Duodenal mucosa (tissue), 2 donors: Measurements from ENCODE around the gene ABL1.
"Not testable (repeated sequence)": the region's sequence is repeated elsewhere in the genome, so short reads cannot be mapped to it uniquely, and the experiment has no call there.

Source experiments
- H3K27ac ChIP-seq: one replicate; pipeline ENCODE4 v1.7.0; 2013; ENCODE audit warnings: low read depth, low read length
- H3K27me3 ChIP-seq, 2 donors: one replicate each; pipeline ENCODE4 v1.7.0; 2013; ENCODE audit warnings: low read length in 2 of 2, control low read depth in 1 of 2; ENCODE audit not compliant: insufficient read depth in 2 of 2, control insufficient read depth in 1 of 2
- H3K36me3 ChIP-seq, 2 donors: one replicate each; pipeline ENCODE4 v1.7.0; 2013; ENCODE audit warnings: low read length in 2 of 2, control low read depth in 1 of 2; ENCODE audit not compliant: insufficient read depth in 2 of 2, control insufficient read depth in 1 of 2
- H3K4me1 ChIP-seq, 2 donors: one replicate each; pipeline ENCODE4 v1.7.0; 2013; ENCODE audit warnings: low read length in 2 of 2, control low read depth in 1 of 2; ENCODE audit not compliant: insufficient read depth in 2 of 2, control insufficient read depth in 1 of 2
- H3K4me3 ChIP-seq, 2 donors: one replicate each; pipeline ENCODE4 v1.7.0; 2013; ENCODE audit warnings: low read length in 2 of 2, low read depth in 1 of 2
- H3K9ac ChIP-seq, 2 donors: one replicate each; pipeline ENCODE4 v1.7.0; 2013; ENCODE audit warnings: low read length in 2 of 2, low read depth in 1 of 2
- H3K9me3 ChIP-seq, 2 donors: one replicate each; pipeline ENCODE4 v1.7.0; 2013; ENCODE audit warnings: low read length in 2 of 2, control low read depth in 1 of 2; ENCODE audit not compliant: control insufficient read depth in 1 of 2

ABL1 gene

DNA sequence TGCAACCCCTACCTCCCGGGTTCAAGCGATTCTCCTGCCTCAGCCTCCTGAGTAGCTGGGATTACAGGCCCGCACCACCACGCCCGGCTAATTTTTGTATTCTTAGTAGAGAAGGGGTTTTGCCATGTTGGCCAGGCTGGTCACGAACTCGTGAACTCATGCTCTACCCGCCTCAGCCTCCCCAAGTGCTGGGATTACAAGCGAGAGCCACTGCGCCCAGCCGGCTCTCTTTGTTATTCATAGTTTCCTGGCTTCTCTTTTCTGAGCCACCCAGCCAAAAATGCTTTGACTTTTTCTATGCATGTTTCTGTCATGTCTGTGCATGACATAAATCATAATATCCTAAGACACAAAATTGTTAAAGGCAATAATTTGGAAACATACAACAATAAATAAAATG, 31.9 kb upstream of the ABL1 start:
- H3K36me3 ChIP-seq, H3K4me1 ChIP-seq, H3K4me3 ChIP-seq, H3K9me3 ChIP-seq, H3K9ac ChIP-seq, H3K27me3 ChIP-seq, H3K27ac ChIP-seq: not testable (repeated sequence)

DNA sequence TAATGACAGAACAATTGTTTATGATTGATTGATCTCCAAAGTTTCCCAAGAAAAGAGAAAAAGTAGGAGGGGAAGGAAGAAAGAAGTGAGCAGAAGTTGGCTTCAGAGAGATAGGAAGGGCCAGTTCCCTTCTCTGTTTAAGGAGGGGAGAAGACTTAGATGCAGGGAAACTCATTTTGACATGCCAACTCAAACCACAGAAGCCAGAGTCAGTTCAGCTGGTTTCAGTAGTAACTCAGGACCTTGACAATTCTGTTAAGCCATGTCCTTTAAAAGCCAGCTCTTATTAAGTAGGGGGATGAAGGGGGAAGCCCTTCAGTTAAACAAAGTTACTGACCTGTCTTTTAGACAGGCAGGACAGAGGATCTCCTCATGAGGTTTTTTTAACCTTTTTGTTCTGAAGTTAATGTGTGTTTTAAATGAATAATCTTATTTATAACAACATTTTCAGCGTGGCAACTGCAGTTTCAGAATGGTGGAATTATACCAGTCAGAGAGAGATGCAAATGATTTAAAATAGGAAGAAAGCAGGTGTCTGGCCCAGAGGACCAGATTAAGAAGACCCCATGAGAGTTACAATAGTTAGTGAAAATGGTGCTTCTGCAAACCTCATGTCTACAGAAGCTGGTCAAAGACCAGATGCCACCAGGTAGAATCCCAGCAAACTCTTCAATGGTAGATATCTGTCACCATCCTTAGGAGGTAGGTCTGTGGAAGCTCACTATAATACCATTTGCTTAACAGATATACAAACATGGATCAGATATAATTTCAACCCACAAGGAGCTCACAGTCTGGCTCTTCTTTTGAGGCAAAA, 29.3 kb upstream of the ABL1 start:
- Histone ChIP-seq H3K9ac (no peak overlapping the region), H3K27me3 (no peaks in the 10 kb centered on the region), H3K4me3 (no peak overlapping the region), H3K27ac (no peak overlapping the region), H3K36me3 (no peaks in the 10 kb centered on the region), H3K9me3 (no peaks in the 10 kb centered on the region), H3K4me1 (no peaks in the 10 kb centered on the region)

DNA sequence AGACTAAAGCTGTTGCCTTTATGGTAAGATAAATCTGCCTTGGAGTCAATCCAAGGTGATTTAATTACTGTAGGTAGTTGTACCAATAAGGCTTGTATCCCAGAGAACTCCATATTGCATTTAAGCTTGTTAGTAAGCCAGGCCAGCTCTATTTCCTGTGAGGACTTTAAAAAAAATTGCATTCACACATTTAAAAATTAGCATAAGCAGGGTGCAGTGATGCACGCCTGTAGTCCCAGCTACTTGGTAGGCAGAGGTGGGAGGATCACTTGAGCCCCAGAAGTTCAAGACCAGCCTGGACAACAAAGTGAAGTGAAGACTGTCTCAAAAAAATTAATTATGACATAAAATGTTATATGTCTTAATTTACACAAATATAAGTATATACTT, 28.7 kb upstream of the ABL1 start:
- H3K9ac ChIP-seq: no peak overlapping the region
- H3K36me3 ChIP-seq: no peaks in the 10 kb centered on the region
- H3K27me3 ChIP-seq: no peaks in the 10 kb centered on the region
- H3K4me1 ChIP-seq: no peaks in the 10 kb centered on the region
- no peak overlapping the region for H3K27ac ChIP-seq
- H3K9me3 ChIP-seq: no peaks in the 10 kb centered on the region
- H3K4me3 ChIP-seq: no peak overlapping the region

DNA sequence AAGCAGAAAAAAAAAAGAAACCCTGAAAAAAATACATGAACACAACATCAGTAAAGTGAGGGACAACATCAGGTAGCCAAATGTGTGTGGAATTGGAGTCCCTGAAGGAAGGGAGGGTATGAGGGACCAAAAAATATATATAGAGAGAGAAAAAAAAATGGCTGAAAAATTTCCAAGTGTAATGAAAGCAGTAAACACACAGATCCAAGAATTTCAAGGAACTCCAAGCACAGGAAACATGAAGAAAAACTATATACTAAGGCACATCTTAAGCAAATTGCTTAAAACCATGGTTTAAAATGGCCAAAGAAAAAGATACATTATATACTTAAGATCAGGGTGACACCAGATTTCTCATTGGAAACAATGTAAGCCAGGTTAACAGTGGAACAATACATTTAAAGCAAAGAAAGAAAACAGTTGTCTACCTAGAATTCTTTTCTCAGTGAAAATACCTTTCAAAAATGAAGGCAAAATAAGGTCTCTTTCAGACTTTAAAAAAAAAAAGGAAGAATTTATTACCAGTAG, 24.4 kb upstream of the ABL1 start:
- H3K4me3 ChIP-seq: no peak overlapping the region
- H3K4me1 ChIP-seq: no peaks in the 10 kb centered on the region
- no peaks in the 10 kb centered on the region for H3K27me3 ChIP-seq
- no peak overlapping the region for H3K27ac ChIP-seq
- no peaks in the 10 kb centered on the region for H3K9me3 ChIP-seq
- H3K9ac ChIP-seq: no peak overlapping the region
- no peaks in the 10 kb centered on the region for H3K36me3 ChIP-seq

DNA sequence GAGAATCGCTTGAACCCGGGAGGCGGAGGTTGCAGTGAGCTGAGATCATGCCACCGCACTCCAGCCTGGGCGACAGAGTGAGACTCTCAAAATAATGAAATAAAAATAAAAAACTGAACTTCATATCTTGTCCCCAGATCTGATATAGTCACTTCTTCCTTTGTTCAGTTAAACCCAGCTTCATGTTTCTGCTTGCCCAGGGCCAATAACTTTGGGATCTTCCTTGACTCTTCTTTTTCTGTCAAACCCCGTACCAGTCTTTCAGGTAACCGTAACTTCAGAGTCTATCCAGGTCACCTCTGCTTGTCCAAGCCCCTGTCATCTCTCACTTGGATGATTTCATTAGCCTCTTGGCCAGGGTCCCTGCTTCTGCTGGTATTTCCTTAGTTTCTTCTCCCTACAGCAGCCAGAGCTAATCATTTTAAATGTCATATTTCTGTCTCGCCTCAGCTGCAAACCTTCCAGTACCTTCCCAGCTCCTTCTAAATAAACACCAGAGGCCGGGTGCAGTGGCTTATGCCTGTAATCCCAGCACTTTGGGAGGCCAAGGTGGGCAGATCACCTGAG, 19.7 kb upstream of the ABL1 start:
- H3K27ac ChIP-seq: no peak overlapping the region
- H3K4me1 ChIP-seq: no peaks in the 10 kb centered on the region

DNA sequence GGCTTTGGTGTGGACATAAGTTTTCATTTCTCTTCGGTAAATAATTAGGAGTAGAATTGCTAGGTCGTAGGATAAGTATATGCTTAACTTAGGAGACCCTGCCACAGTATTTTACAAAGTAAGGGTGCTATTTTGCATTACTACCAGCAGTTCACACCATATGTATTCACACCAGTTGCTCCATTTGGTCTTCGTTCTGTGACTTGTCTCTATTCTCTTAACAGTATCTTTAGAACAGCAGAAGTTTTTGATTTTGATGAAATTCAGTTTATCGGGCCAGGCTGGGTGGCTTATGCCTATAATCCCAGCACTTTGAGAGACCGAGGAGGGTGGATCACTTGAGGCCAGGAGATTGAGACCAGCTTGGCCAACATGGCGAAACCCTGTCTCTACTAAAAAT, 17.1 kb upstream of the ABL1 start:
- Histone ChIP-seq H3K9me3 (peaks cover 0 to 2% of the 10 kb centered on the region in 2 donors), H3K27me3 (no peaks in the 10 kb centered on the region), H3K9ac (no peak overlapping the region), H3K36me3 (no peaks in the 10 kb centered on the region), H3K27ac (no peak overlapping the region), H3K4me1 (no peaks in the 10 kb centered on the region), H3K4me3 (no peak overlapping the region)

More for the DNA sequence above, 19.7 kb upstream of the ABL1 start:
- Histone ChIP-seq H3K27me3 (no peaks in the 10 kb centered on the region), H3K4me3 (no peak overlapping the region), H3K36me3 (no peaks in the 10 kb centered on the region), H3K9ac (no peak overlapping the region), H3K9me3 (peaks cover 0 to 2% of the 10 kb centered on the region in 2 donors)

DNA sequence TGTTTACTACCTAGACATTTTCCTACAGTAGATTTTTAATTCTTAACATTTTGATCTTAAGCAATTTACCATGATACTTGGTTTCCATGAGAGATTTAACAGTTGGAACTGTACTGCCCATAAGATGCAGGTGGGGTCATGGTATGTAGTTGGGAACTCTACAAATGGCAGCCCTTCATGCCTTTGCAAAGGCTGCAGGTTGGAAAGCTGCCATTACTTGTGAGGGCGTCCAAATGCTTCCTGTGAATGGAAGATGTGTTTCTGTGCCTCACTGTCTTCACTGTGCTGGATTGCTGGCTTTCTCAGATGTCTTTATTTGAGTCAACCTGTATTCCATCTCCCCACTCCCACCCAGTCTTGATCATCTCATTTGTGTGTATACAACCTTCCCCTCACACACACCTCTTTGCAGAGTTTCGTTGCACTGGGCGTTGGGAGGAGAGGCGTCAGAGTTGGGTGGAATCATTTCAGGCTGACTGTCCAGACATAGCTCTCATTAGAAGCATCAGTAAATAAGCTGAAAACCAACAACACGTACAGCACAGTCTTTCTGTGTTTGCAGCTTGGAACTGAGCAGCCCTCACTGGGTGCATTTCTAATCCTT, 14.8 kb upstream of the ABL1 start:
- no peak overlapping the region for H3K27ac ChIP-seq
- no peaks in the 10 kb centered on the region for H3K27me3 ChIP-seq
- H3K9me3 ChIP-seq: peaks cover 0 to 2% of the 10 kb centered on the region in 2 donors
- H3K9ac ChIP-seq: no peak overlapping the region
- H3K4me1 ChIP-seq: peaks cover 8 to 12% of the 10 kb centered on the region in 2 donors
- no peak overlapping the region for H3K4me3 ChIP-seq
- no peaks in the 10 kb centered on the region for H3K36me3 ChIP-seq

DNA sequence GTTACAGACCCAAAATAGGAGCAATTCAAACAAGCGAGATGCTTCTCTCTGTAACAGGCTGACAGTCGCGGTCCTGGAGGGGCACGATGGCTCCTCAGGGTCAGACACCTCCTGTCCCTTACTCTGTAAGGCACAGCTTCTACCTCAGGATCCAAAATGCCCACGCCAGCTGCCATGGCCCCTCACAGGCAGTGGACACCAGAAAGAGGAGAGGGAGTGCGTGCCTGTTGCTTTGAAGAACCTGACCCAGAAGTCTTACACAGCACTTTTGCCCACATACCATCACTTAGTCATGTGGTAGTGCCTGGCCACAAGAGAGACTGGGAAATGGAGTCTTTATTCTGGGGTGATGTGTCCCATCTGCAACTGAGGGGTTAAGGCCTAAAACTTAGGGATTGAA, 11.6 kb upstream of the ABL1 start:
- H3K36me3 ChIP-seq: no peaks in the 10 kb centered on the region
- H3K4me3 ChIP-seq: no peak overlapping the region
- no peaks in the 10 kb centered on the region for H3K9me3 ChIP-seq
- H3K27ac ChIP-seq: no peak overlapping the region
- peaks cover 18 to 20% of the 10 kb centered on the region in 2 donors for H3K4me1 ChIP-seq
- H3K27me3 ChIP-seq: no peaks in the 10 kb centered on the region
- no peak overlapping the region for H3K9ac ChIP-seq

DNA sequence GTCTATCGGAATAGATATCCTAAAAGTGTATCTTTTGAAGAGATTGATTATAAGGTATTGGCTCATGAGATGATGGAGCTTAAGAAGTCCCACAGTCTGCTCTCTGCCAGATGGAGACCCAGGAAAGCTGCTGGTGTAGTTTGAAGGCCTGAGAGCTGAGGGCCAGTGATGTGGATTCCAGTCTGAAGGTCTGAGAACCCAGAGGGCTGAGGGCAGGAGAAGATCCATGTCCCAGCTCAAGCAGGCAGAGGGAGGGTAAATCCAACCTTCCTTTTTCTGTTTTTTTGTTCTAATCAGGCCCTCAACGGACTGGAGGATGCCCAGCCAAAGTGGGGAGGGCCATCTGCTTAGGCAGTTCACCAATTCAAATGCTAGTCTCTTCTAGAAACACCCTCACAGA, 11.0 kb upstream of the ABL1 start:
- H3K36me3 ChIP-seq: no peaks in the 10 kb centered on the region
- H3K4me1 ChIP-seq: peaks cover 18 to 20% of the 10 kb centered on the region in 2 donors
- no peaks in the 10 kb centered on the region for H3K27me3 ChIP-seq
- no peaks in the 10 kb centered on the region for H3K9me3 ChIP-seq
- H3K9ac ChIP-seq: no peak overlapping the region
- H3K27ac ChIP-seq: no peak overlapping the region
- no peak overlapping the region for H3K4me3 ChIP-seq

DNA sequence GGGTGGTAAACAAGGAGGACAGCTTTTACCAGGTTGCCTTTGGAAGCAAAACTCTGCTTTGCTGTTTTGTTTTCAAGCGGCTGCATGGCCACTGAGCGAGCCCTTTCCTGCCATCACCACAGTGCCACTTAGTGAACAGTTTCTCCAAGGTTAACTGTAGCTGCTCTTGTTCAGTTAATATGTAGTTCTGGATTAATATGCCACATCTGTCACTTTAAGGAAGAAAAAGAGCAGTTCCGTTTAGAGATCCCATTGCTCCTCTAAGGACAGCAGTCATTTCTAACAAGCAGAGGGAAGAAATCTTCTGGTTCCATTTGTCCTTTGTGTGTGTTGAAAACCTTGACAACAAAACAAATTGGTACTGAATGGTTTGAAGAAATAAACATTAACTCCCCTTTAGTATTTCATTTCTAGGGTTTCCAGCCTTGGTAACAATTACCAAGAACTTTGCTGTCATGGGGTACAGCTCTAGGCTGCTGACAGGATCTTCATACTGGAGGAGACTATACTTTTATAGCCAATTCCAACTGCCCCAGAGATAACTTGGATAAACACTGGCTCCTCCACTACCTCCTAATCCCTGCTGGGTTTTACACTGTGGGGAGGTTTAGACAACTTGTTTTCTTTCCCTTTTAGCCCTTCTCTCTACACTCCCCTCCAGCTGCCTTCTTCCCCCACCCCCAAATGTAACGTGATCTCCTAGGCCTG, 10.3 kb upstream of the ABL1 start:
- H3K27ac ChIP-seq: peak overlapping the region; percentile 41
- no peak overlapping the region for H3K4me3 ChIP-seq

More for the DNA sequence above, 10.3 kb upstream of the ABL1 start:
- Histone ChIP-seq H3K9me3 (no peaks in the 10 kb centered on the region), H3K36me3 (no peaks in the 10 kb centered on the region), H3K9ac (no peak overlapping the region), H3K27me3 (no peaks in the 10 kb centered on the region), H3K4me1 (peaks cover 18 to 20% of the 10 kb centered on the region in 2 donors)
